K562 (cell line): ENCODE results near the gene HSD11B2. TPM values are rescaled to one million over a fixed set of nuclear protein-coding genes. Genes with fewer than 3 reads are reported as not detected.

Source experiments
- ATAC-seq: fragments of 200-7000 bp; cut with Tn5 transposase; 3 replicates; pipeline ENCODE4 v1.9.1; 2020; ENCODE audit warnings: moderate library complexity
- BruUV-seq: library from RNA; stranded (reverse); fragments of 400-500 nt; replicated peaks from 2 replicates; lab custom pipeline; 2021; lab: Mats Ljungman, UMichigan
- CTCF ChIA-PET: fragments of 300-600 bp; formaldehyde crosslinking; extraction: SDS; loops from one replicate; lab custom pipeline; 2021; ENCODE audit warnings: low intra/inter-chr PET ratio; lab: Yijun Ruan, JAX
- POLR2A ChIA-PET: fragments of 300-600, 350-650 bp; sonication (Branson Sonifier 250); formaldehyde crosslinking; extraction: SDS; loops from one replicate; lab custom pipeline; 2021; ENCODE audit warnings: antibody characterized with exemption, inconsistent platforms; lab: Yijun Ruan, JAX
- DNase-seq, 4 experiments: peaks; one replicate each; pipeline versions ENCODE4 v3.0.0 to v3.0.0-alpha.2; 2011 to 2018; ENCODE audit warnings: low spot score in 3 of 4, mixed read lengths in 3 of 4; ENCODE audit errors: extremely low read depth in 1 of 4
- FAIRE-seq: peaks from 2 replicates; lab custom pipeline; 2011; peaks lifted over from hg19 to GRCh38; lab: Jason Lieb, UNC
- H2AFZ ChIP-seq: 2 replicates; pipeline ENCODE4 v1.6.0; 2011; ENCODE audit warnings: low read depth, low read length, control low read depth, inconsistent platforms
- H3K27ac ChIP-seq: fragments of 200-600 bp; 3 replicates; pipeline ENCODE4 v1.8.0; 2011; ENCODE audit warnings: low read depth, mild to moderate bottlenecking, control low read depth, inconsistent platforms, low read length, moderate library complexity, mixed read lengths; ENCODE audit errors: extremely low read depth
- H3K27me3 ChIP-seq, 2 experiments: fragments of 300-600 bp in 1 of 2; 2 replicates in 1 of 2; 3 replicates in 1 of 2; pipeline versions ENCODE4 v1.6.0 to v1.8.0; 2011; ENCODE audit warnings: inconsistent platforms in 2 of 2, low read length in 2 of 2, mild to moderate bottlenecking in 1 of 2, mixed read lengths in 1 of 2, moderate library complexity in 1 of 2; ENCODE audit not compliant: control insufficient read depth in 2 of 2, insufficient read depth in 2 of 2
- H3K36me3 ChIP-seq: fragments of 300-600 bp; 3 replicates; pipeline ENCODE4 v1.8.0; 2011; ENCODE audit warnings: mild to moderate bottlenecking, low read length, inconsistent platforms; ENCODE audit not compliant: control insufficient read depth, insufficient read depth
- H3K4me1 ChIP-seq, 2 experiments: fragments of 200-600 bp in 1 of 2; replicated peaks in 1 of 2; 2 replicates in 1 of 2; 3 replicates in 1 of 2; pipeline versions ENCODE4 v1.5.1 to v1.8.0; 2011; ENCODE audit warnings: inconsistent platforms in 2 of 2, low read length in 2 of 2, mild to moderate bottlenecking in 1 of 2, mixed read lengths in 1 of 2, moderate library complexity in 1 of 2; ENCODE audit not compliant: control insufficient read depth in 2 of 2, insufficient read depth in 2 of 2
- H3K4me2 ChIP-seq: 2 replicates; pipeline ENCODE4 v1.6.1; 2011; ENCODE audit warnings: low read length, control low read depth, inconsistent platforms, mixed read lengths; ENCODE audit not compliant: insufficient read depth
- H3K4me3 ChIP-seq: fragments of 200-600 bp; sonication (generic), shearing (Covaris generic); 2 replicates; pipeline ENCODE4 v1.5.1; 2016; ENCODE audit warnings: control low read depth, inconsistent platforms
- H3K79me2 ChIP-seq: fragments of 200-600 bp; 3 replicates; pipeline ENCODE4 v1.8.0; 2011; ENCODE audit warnings: low read length, inconsistent platforms; ENCODE audit not compliant: control insufficient read depth, insufficient read depth
- H3K9ac ChIP-seq, 2 experiments: 2 replicates each; pipeline versions ENCODE4 v1.6.0 to v1.6.1; 2011; ENCODE audit warnings: low read depth in 2 of 2, low read length in 2 of 2, control low read depth in 1 of 2, inconsistent platforms in 1 of 2, mild to moderate bottlenecking in 1 of 2, mixed read lengths in 1 of 2; ENCODE audit not compliant: insufficient read depth in 1 of 2
- H3K9me1 ChIP-seq: one replicate; pipeline ENCODE4 v1.6.0; 2011; ENCODE audit warnings: inconsistent platforms, mild to moderate bottlenecking, low read length, moderate library complexity; ENCODE audit not compliant: control insufficient read depth, insufficient read depth
- H3K9me3 ChIP-seq: replicated peaks from 2 replicates; pipeline ENCODE4 v1.5.1; 2011; ENCODE audit warnings: low read depth, low read length, inconsistent platforms; ENCODE audit not compliant: control insufficient read depth, insufficient read depth
- H4K20me1 ChIP-seq: replicated peaks from 2 replicates; pipeline ENCODE4 v1.6.1; 2011; ENCODE audit warnings: low read length, inconsistent platforms, mixed read lengths; ENCODE audit not compliant: control insufficient read depth, insufficient read depth
- BCL6 ChIP-seq: fragments of 250-450 bp; sonication (Bioruptor Pico); IDR thresholded peaks from 2 replicates; pipeline ENCODE4 v1.4.0; 2020
- BRCA1 ChIP-seq, 2 experiments: fragments of 450-650 bp in 1 of 2; sonication (generic) in 1 of 2; formaldehyde crosslinking in 1 of 2; IDR thresholded peaks; 2 replicates each; pipeline versions ENCODE4 v1.5.0 to v1.6.1; 2017 to 2020; ENCODE audit warnings: mild to moderate bottlenecking in 1 of 2, missing genetic modification reagents in 1 of 2
- DACH1 ChIP-seq: fragments of 450-650 bp; IDR thresholded peaks from 2 replicates; pipeline ENCODE4 v1.6.1; 2018; ENCODE audit not compliant: partially characterized antibody
- ERF ChIP-seq: fragments of 450-650 bp; formaldehyde crosslinking; IDR thresholded peaks from 2 replicates; pipeline ENCODE4 v1.4.0; 2020; ENCODE audit warnings: mild to moderate bottlenecking, mixed read lengths
- HDAC2 ChIP-seq: fragments of 450-650 bp; IDR thresholded peaks from 2 replicates; pipeline ENCODE4 v1.6.1; 2016; ENCODE audit warnings: mild to moderate bottlenecking
- HDAC8 ChIP-seq: fragments of 450-650 bp; IDR thresholded peaks from 2 replicates; pipeline ENCODE4 v1.6.1; 2016; ENCODE audit warnings: mild to moderate bottlenecking, missing genetic modification characterization, moderate library complexity, missing compliant biosample characterization
- HOMEZ ChIP-seq: fragments of 250-450 bp; sonication (Bioruptor Pico); IDR thresholded peaks from 2 replicates; pipeline ENCODE4 v1.4.0; 2020; ENCODE audit warnings: mild to moderate bottlenecking, moderate library complexity
- MBD2 ChIP-seq: sonication (generic); IDR thresholded peaks from 2 replicates; pipeline ENCODE4 v1.6.1; 2016; ENCODE audit warnings: low read depth, borderline replicate concordance
- MED1 ChIP-seq: sonication (generic); formaldehyde crosslinking; IDR thresholded peaks from 2 replicates; pipeline ENCODE4 v1.8.1; 2023; ENCODE audit warnings: missing genetic modification reagents, borderline replicate concordance
- NFIX ChIP-seq: fragments of 250-450 bp; sonication (Bioruptor Pico); IDR thresholded peaks from 2 replicates; pipeline ENCODE4 v1.4.0; 2020; ENCODE audit warnings: low read depth, mild to moderate bottlenecking, moderate library complexity
- PML ChIP-seq: IDR thresholded peaks from 2 replicates; pipeline ENCODE4 v1.6.1; 2012; ENCODE audit warnings: low read length, inconsistent platforms
- SMAD3 ChIP-seq: fragments of 450-650 bp; formaldehyde crosslinking; conservative IDR thresholded peaks from 2 replicates; pipeline ENCODE4 v1.4.0; 2020; ENCODE audit warnings: mild to moderate bottlenecking
- TCFL5 ChIP-seq: fragments of 250-450 bp; sonication (Bioruptor Pico); conservative IDR thresholded peaks from 2 replicates; pipeline ENCODE4 v1.6.1; 2021; ENCODE audit warnings: mild to moderate bottlenecking, moderate library complexity, matching md5 sums
- ZBTB11 ChIP-seq, 3 experiments: fragments of 200-800 bp in 1 of 3; fragments of 250-450 bp in 1 of 3; fragments of 450-650 bp in 1 of 3; sonication (Bioruptor Pico) in 1 of 3; sonication (Bioruptor generic) in 1 of 3; formaldehyde crosslinking in 1 of 3; IDR thresholded peaks; 2 replicates each; pipeline versions ENCODE4 v1.6.1 to v1.8.0; 2016 to 2022; ENCODE audit warnings: mild to moderate bottlenecking in 2 of 3, missing genetic modification characterization in 2 of 3, missing compliant biosample characterization in 1 of 3, moderate library complexity in 1 of 3
- ZNF146 ChIP-seq: IDR thresholded peaks from one replicate; pipeline ENCODE4 v1.6.1; 2018; ENCODE audit warnings: missing compliant biosample characterization; ENCODE audit not compliant: unreplicated experiment
- ZNF316 ChIP-seq: fragments of 450-650 bp; IDR thresholded peaks from 2 replicates; pipeline ENCODE4 v1.6.1; 2016
- WGBS: fragments of 100-300 bp; shearing (Covaris generic); methylation state at CpG from one replicate; pipeline ENCODE4 v1.1.6; 2016; ENCODE audit warnings: low coverage, mixed read lengths; ENCODE audit not compliant: insufficient coverage; ENCODE audit errors: missing lambda C conversion rate; 5-methylcytosine and 5-hydroxymethylcytosine counted together
- in situ Hi-C: fragments of 300-500 bp; cut with MboI; formaldehyde crosslinking; loops from 4 replicates; pipeline ENCODE4 v1.15.0; 2018; ENCODE audit warnings: inconsistent platforms, mixed read lengths
- intact Hi-C: fragments of 100-400 bp; cut with micrococcal nuclease; formaldehyde crosslinking; loops from 2 replicates; pipeline ENCODE4 v1.14.2; 2022
- polyA plus RNA-seq, 8 experiments: library from polyadenylated mRNA; depleted of rRNA in 4 of 8; stranded (reverse) in 5 of 8; unstranded in 3 of 8; fragments of >200 nt; fragmentation: Nextera tagmentation in 2 of 8; fragmentation: Illumina TruSeq in 1 of 8; extraction: Ambion mirVana in 2 of 8; extraction: Trizol in 1 of 8; gene quantifications; 2 replicates each; pipeline versions ENCODE4 v1.2.1 to v1.2.3, GENCODE V29; 2011 to 2014; ENCODE audit warnings: inconsistent platforms in 1 of 8, missing spikeins in 1 of 8
- total RNA-seq, 7 experiments: library from RNA; depleted of rRNA in 6 of 7; stranded (reverse); fragments of >200 nt in 6 of 7; fragmentation: Illumina TruSeq in 2 of 7; extraction: Trizol in 2 of 7; gene quantifications; 2 replicates each; pipeline versions ENCODE4 v1.2.1 to v1.2.3, GENCODE V29; 2011 to 2021; ENCODE audit warnings: low replicate concordance in 1 of 7
- TF ChIP-seq, protein P1 (sequence below): fragments of 450-650 bp; IDR thresholded peaks from 2 replicates; pipeline ENCODE4 v1.6.1; 2016; ENCODE audit warnings: low read depth, mild to moderate bottlenecking, moderate library complexity
- TF ChIP-seq, protein P2 (sequence below): sonication (generic); formaldehyde crosslinking; IDR thresholded peaks from 2 replicates; pipeline ENCODE4 v1.9.0; 2022; ENCODE audit warnings: mild to moderate bottlenecking, missing genetic modification reagents

Gene HSD11B2
- total and polyA plus RNA-seq, 9 of the 15 experiments (the other 6 are each of a cell fraction or from before 2014, with no cell fraction given): 0.08 to 2.0 (median 0.79) TPM

- DNase-seq (no peak), FAIRE-seq (no peak), ATAC-seq (no peak)
- Histone ChIP-seq H3K9me3 (no peaks in the 10 kb centered on the region), H3K4me1 (peaks cover 12 to 20% of the 10 kb centered on the region in 2 experiments), H3K27me3 (no peaks in the 10 kb centered on the region), H4K20me1 (peaks cover 15% of the 10 kb centered on the region), H3K79me2 (peaks cover 64% of the 10 kb centered on the region), H3K9me1 (peaks cover 6% of the 10 kb centered on the region), H3K9ac (peak overlapping the region in 1 of 2 experiments; percentile 75; a peak in 1 of 4 replicates), H3K4me2 (no peak overlapping the region), H2AFZ (no peak overlapping the region), H3K36me3 (peaks cover 17% of the 10 kb centered on the region; the same call in 2 of the 3 replicates), H3K4me3 (no peak overlapping the region), H3K27ac (no peak overlapping the region)
- ChIA-PET CTCF (no interaction called here), POLR2A (no interaction called here)
- intact Hi-C loops: no loop called here
- in situ Hi-C loops: no loop called here
- WGBS: 93% methylated on average over 6 of the region's 6 CpGs
- no TSS peak for BruUV-seq
- TF ChIP-seq BCL6 (CRISPR knock-in tag): no peak
- TF ChIP-seq MED1 (CRISPR knock-in tag): no peak
- no peak for TF ChIP-seq HDAC8 (tag)
- TF ChIP-seq MBD2: no peak
- TF ChIP-seq NFIX (CRISPR knock-in tag): no peak
- no peak for TF ChIP-seq ZBTB11 (CRISPR knock-in tag; IDR thresholded peaks at IDR 0.05)
- no peak for TF ChIP-seq HOMEZ (CRISPR knock-in tag)
- TF ChIP-seq, protein P1, sequence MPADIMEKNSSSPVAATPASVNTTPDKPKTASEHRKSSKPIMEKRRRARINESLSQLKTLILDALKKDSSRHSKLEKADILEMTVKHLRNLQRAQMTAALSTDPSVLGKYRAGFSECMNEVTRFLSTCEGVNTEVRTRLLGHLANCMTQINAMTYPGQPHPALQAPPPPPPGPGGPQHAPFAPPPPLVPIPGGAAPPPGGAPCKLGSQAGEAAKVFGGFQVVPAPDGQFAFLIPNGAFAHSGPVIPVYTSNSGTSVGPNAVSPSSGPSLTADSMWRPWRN: no peak
- TF ChIP-seq TCFL5 (CRISPR knock-in tag): no peak
- TF ChIP-seq HDAC2: no peak
- TF ChIP-seq, protein P2, sequence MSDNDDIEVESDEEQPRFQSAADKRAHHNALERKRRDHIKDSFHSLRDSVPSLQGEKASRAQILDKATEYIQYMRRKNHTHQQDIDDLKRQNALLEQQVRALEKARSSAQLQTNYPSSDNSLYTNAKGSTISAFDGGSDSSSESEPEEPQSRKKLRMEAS: no peak
- TF ChIP-seq PML: no peak
- no peak for TF ChIP-seq BRCA1 (IDR thresholded peaks at IDR 0.05)
- TF ChIP-seq BRCA1 (CRISPR knock-in tag; IDR thresholded peaks at IDR 0.05): no peak
- no peak for TF ChIP-seq ZNF316
- no peak for TF ChIP-seq ERF
- no peak for TF ChIP-seq ZNF146 (CRISPR knock-in tag)
- no peak for TF ChIP-seq DACH1
- TF ChIP-seq SMAD3 (CRISPR knock-in tag): no peak
Observed at GRCh38 chr16:67471758-67472384, 41.0 kb downstream of the HSD11B2 start.
